OCI-LY1 (cell line): ENCODE measurements around the gene GALNT5.

ENCODE experiments used
- H2AFZ ChIP-seq: fragments of 200-600 bp; sonication (generic), shearing (Covaris generic); 2 replicates; pipeline ENCODE4 v1.6.0; 2014; ENCODE audit warnings: antibody characterized with exemption, mild to moderate bottlenecking, low read length
- H3F3A ChIP-seq: fragments of 200-600 bp; sonication (generic), shearing (Covaris generic); 2 replicates; pipeline ENCODE4 v1.6.0; 2014; ENCODE audit warnings: mild to moderate bottlenecking, antibody characterized with exemption, low read length, moderate library complexity; ENCODE audit not compliant: insufficient read depth
- H3K27ac ChIP-seq: fragments of 200-600 bp; sonication (generic); 2 replicates; pipeline ENCODE4 v1.5.1; 2014; ENCODE audit warnings: low read length, mixed run types, mild to moderate bottlenecking, low read depth; ENCODE audit not compliant: poor library complexity, severe bottlenecking
- H3K27me3 ChIP-seq: fragments of 200-600 bp; sonication (generic); 2 replicates; pipeline ENCODE4 v1.6.0; 2014; ENCODE audit warnings: antibody characterized with exemption, mild to moderate bottlenecking, low read length, moderate library complexity; ENCODE audit not compliant: insufficient read depth
- H3K36me3 ChIP-seq: fragments of 200-600 bp; sonication (generic); 2 replicates; pipeline ENCODE4 v1.6.1; 2014; ENCODE audit warnings: mild to moderate bottlenecking, antibody characterized with exemption, low read length, moderate library complexity, mixed read lengths; ENCODE audit not compliant: insufficient read depth
- H3K4me1 ChIP-seq: fragments of 200-600 bp; sonication (generic); 2 replicates; pipeline ENCODE4 v1.5.1; 2014; ENCODE audit warnings: mild to moderate bottlenecking, low read length, moderate library complexity; ENCODE audit not compliant: insufficient read depth, severe bottlenecking
- H3K4me2 ChIP-seq: fragments of 200-600 bp; sonication (generic), shearing (Covaris generic); 2 replicates; pipeline ENCODE4 v1.6.1; 2014; ENCODE audit warnings: low read length
- H3K4me3 ChIP-seq: fragments of 200-600 bp; sonication (generic); 2 replicates; pipeline ENCODE4 v1.5.1; 2014; ENCODE audit warnings: low read length, low read depth, mild to moderate bottlenecking, mixed read lengths; ENCODE audit not compliant: poor library complexity, severe bottlenecking
- H3K79me2 ChIP-seq: fragments of 200-600 bp; shearing (Covaris generic); 2 replicates; pipeline ENCODE4 v1.6.1; 2016; ENCODE audit warnings: mixed run types, low read length, mixed read lengths; ENCODE audit not compliant: insufficient read depth
- H3K9ac ChIP-seq: fragments of 200-600 bp; sonication (generic), shearing (Covaris generic); 2 replicates; pipeline ENCODE4 v1.6.1; 2014; ENCODE audit warnings: mild to moderate bottlenecking, low read length, mixed read lengths
- H3K9me2 ChIP-seq: fragments of 200-600 bp; sonication (generic), shearing (Covaris generic); 2 replicates; pipeline ENCODE4 v1.6.1; 2014; ENCODE audit warnings: low read depth, mild to moderate bottlenecking, low read length, mixed read lengths
- H3K9me3 ChIP-seq: fragments of 200-600 bp; shearing (Covaris generic); 2 replicates; pipeline ENCODE4 v1.6.1; 2014; ENCODE audit warnings: low read length, mixed read lengths
- H4K20me1 ChIP-seq: fragments of 200-600 bp; sonication (generic), shearing (Covaris generic); 2 replicates; pipeline ENCODE4 v1.6.0; 2016; ENCODE audit warnings: mild to moderate bottlenecking, low read length; ENCODE audit not compliant: insufficient read depth
- CTCF ChIP-seq: fragments of 200-600 bp; sonication (generic), shearing (Covaris generic); IDR thresholded peaks from 2 replicates; pipeline ENCODE4 v1.5.1; 2017; ENCODE audit warnings: mild to moderate bottlenecking, antibody characterized with exemption, low read length, moderate library complexity, mixed read lengths
- EZH2 ChIP-seq: fragments of 200-600 bp; sonication (generic), shearing (Covaris generic); IDR thresholded peaks from 2 replicates; pipeline ENCODE4 v1.8.0; 2017; ENCODE audit warnings: borderline replicate concordance, mixed run types, mild to moderate bottlenecking, antibody characterized with exemption, low read length, moderate library complexity, mixed read lengths

The GALNT5 gene

GRCh38 chr2:157327621-157328500 is 70.4 kb downstream of the GALNT5 start:
- H3K9me3 ChIP-seq: no peaks in the 10 kb centered on the region
- no peaks in the 10 kb centered on the region for H3K27me3 ChIP-seq
- H3K27ac ChIP-seq: no peak overlapping the region
- H4K20me1 ChIP-seq: no peaks in the 10 kb centered on the region
- no peaks in the 10 kb centered on the region for H3K36me3 ChIP-seq
- peaks cover 16% of the 10 kb centered on the region for H3K4me1 ChIP-seq
- H3K4me2 ChIP-seq: peak overlapping the region; percentile 27; the same call in 1 of the 2 replicates
- TF ChIP-seq EZH2: no peak
- peak; percentile 97 for TF ChIP-seq CTCF
- no peak overlapping the region for H3K4me3 ChIP-seq
- H3K9me2 ChIP-seq: no peaks in the 10 kb centered on the region
- no peaks in the 10 kb centered on the region for H3F3A ChIP-seq
- H2AFZ ChIP-seq: no peak overlapping the region
- no peak overlapping the region for H3K9ac ChIP-seq
- no peaks in the 10 kb centered on the region for H3K79me2 ChIP-seq

DNA sequence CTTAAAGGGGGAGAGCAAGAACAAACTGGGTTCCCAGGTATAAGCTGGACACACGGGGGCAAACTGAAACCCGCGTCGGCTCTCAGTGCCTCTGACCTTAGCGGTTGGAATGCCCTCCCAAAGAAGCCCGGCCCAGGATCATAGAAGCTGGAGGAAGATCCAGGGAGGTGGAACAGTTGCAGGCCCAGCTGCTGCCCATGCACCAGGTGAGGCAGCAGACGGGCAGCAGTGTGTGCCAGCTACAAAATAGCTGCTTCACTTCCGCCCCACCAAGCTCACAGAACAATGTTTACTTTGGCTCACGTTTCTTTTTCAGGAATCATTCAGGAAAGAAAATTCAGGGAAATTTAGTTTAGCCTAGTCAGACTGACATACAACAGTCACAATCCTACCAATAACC is 72.0 kb downstream of the GALNT5 start:
- Histone ChIP-seq H3K4me2 (no peak overlapping the region), H3K4me1 (peaks cover 16% of the 10 kb centered on the region), H3K9ac (no peak overlapping the region), H3F3A (no peaks in the 10 kb centered on the region), H3K4me3 (no peak overlapping the region), H3K27me3 (no peaks in the 10 kb centered on the region), H4K20me1 (no peaks in the 10 kb centered on the region), H3K9me3 (no peaks in the 10 kb centered on the region), H2AFZ (no peak overlapping the region), H3K36me3 (no peaks in the 10 kb centered on the region), H3K27ac (no peak overlapping the region), H3K79me2 (no peaks in the 10 kb centered on the region), H3K9me2 (no peaks in the 10 kb centered on the region)
- TF ChIP-seq EZH2: no peak
- no peak for TF ChIP-seq CTCF

- H3K9ac ChIP-seq: no peak overlapping the region
- H3K4me2 ChIP-seq: no peak overlapping the region
- H3K36me3 ChIP-seq: no peaks in the 10 kb centered on the region
- H3K9me2 ChIP-seq: no peaks in the 10 kb centered on the region
- H3K79me2 ChIP-seq: no peaks in the 10 kb centered on the region
- H3K4me1 ChIP-seq: peaks cover 11% of the 10 kb centered on the region
- no peak overlapping the region for H3K4me3 ChIP-seq
- H2AFZ ChIP-seq: no peak overlapping the region
- no peaks in the 10 kb centered on the region for H3K27me3 ChIP-seq
- H3K9me3 ChIP-seq: no peaks in the 10 kb centered on the region
- no peak overlapping the region for H3K27ac ChIP-seq
- TF ChIP-seq CTCF (no peak), EZH2 (no peak)
- H3F3A ChIP-seq: no peaks in the 10 kb centered on the region
- H4K20me1 ChIP-seq: no peaks in the 10 kb centered on the region
Observed at GRCh38 chr2:157333304-157334047, 76.0 kb downstream of the GALNT5 start.
